GM18498 (cell line): Measurements from ENCODE around the gene CDK5RAP2.
A peak's percentile ranks its signal among the peaks of the same experiment; 100 is the strongest.
"Not testable (repeated sequence)": the region's sequence is repeated elsewhere in the genome, so short reads cannot be mapped to it uniquely, and the experiment has no call there.

ENCODE experiments used
- ATAC-seq: cut with Tn5 transposase; IDR thresholded peaks from one replicate; pipeline ENCODE4 v1.9.1; 2021; ENCODE audit warnings: mild to moderate bottlenecking, moderate library complexity; ENCODE audit not compliant: unreplicated experiment

The CDK5RAP2 gene

GRCh38 chr9:120545701-120546550, 34.0 kb downstream of the CDK5RAP2 start:
- ATAC-seq: no peak

DNA sequence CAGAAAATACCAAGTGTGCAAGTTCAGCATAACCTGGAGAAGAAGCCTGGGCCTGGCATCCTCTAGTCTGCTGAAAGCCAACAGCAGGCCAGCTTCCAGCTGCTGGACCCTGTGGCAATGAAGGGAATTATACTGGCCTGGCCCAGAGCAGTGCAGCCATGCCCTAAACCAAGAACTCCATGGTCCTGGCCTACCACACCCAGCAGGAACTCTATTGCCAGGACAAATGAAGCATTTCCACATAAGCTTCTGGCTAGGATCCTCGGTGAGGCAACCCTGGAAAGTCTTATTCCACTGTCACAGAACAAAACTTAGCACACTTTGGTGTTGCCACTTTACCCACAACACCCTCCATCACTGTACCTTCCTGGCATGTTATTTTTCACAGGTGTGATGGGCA, 35.5 kb downstream of the CDK5RAP2 start:
- no peak for ATAC-seq

- ATAC-seq: no peak
Observed at GRCh38 chr9:120542701-120543490, 37.1 kb downstream of the CDK5RAP2 start.

- no peak for ATAC-seq
Observed at GRCh38 chr9:120541921-120542320, 38.0 kb downstream of the CDK5RAP2 start.

DNA sequence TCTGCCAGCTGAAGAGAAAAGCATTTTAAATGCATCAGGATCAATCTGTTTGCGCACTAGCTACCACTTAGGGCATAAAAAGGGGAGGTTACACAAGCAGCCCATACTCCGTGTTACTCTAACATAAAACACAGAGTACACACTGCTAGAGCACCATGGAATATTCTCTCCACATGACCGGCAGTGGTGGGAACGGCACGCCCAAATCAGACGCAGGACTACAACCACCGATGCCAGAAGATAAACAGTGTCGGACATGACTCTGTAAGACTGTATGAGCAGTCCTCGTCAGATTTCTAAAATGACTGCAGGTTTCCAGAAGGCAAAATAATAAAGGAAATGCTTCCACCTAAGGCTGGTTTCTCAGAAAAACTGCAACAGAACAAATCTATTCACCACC, 40.0 kb downstream of the CDK5RAP2 start:
- no peak for ATAC-seq

DNA sequence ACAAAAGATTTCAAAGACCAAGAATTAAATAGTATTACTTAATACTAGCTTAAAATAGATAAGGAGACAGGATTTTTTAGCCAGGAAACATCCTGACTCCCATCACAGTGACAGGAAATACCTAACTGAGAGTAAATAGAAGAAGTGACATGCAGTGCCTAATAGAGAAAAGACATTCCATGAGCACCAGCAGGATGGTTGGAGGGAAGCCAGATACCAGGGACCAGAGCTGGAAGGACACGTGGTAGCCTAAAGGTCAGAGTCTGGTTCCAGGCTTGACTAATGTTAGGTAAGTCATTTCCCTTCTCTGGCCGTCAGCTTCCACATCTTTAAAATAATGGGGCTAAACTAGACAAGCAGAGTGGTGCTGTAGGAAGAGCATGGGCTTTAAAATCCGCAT, 41.6 kb downstream of the CDK5RAP2 start:
- ATAC-seq: no peak

DNA sequence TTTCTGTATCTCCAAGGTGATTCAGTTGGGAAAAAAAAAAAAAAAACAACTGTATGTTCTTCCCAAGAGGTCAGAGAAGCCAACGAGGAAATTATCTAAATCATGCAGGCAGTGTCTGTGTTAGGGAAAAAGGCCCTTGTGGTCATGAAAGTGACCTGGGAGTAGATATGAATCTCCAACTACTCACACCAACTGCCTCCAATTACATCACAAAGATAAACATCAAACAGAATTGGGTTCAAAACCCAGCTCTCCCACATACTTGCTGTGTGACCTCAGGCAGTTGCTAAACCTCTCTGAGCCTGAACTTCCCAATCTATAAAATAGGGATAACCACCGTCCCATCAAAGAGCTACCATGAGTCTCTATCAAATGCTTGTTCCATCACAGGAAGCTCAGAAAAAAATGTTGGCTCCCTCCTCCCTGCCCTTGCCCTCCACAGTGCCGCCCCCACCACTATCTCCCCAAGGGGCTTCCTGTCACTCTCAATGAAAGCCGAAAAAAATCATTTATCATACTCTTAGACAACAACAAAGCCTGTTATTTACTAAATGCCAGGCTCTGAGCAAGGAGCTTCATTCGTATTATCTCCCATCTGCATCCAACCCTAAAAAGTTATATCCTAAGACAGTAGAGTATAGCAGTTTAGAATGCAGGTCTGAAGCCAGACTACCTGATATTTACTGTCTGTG, 42.9 kb downstream of the CDK5RAP2 start:
- ATAC-seq: no peak

GRCh38 chr9:120536094-120536493, 43.9 kb downstream of the CDK5RAP2 start:
- no peak for ATAC-seq

DNA sequence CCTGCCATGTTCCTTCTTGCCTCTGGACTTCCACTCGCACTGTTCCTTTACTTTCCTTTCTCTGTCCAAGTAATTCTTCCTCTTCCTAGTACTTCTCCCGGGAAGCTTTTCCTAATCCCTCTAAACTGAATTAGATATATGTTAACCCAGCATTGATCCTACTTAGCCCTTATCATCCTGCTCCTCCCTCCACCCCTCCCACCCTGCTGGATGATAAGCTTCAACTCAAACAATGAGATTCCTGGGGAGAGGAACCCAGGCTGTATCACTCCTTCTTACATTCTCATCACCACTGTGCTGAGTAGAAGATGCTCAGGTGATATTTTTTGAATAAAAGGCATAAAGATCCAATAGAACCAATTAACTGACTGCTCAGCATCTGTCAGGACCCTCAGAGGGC, 45.7 kb downstream of the CDK5RAP2 start:
- no peak for ATAC-seq

- no peak for ATAC-seq
Observed at GRCh38 chr9:120532891-120533290, 47.1 kb downstream of the CDK5RAP2 start.

DNA sequence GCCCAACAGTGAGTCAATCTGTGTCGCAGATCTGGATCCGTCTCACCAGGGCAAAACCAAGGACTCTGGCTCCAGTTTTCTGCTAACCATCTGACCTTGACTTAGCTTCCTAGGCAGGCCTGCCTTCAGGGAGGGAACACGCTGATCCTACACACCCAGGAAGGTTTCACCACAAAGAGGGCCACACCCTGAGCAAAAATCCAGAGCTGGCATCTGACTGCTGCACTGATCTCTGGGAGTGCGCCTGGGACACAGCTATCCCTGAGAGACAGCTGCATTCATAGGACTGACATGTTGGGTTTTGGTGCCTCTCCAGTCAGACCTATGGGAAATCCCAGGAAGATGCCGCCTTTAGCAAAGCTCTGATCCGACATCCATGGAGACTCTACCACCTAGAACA, 47.5 kb downstream of the CDK5RAP2 start:
- ATAC-seq: no peak

DNA sequence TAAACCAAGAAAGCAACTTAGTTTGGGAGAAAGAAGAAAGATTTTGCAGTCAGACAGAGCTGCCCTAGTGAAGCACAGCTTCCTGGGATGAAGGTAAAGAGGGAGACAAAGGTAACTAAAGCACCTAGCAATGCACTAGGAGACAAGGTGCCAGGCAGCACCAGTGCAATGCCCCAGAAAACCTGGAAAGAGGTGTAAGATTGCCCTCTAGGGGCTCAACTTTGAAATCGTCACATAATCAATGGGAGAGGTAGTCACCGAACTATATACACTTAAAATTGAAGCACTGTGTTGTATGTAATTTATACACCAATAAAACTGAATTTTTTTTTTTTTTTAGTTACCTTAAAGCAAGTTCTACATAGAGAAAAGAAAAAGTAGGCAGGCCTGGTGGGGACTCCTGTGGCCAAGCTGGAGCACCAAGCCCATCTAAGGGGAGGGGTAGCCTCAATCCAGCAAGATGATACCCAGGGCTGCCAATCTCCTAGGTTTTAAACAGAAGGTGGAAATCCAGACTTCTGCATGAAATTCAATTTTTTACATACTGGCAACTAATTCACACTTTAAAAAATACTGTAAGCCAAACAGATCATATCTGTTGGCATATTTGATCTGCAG, 48.2 kb downstream of the CDK5RAP2 start:
- ATAC-seq: peak; percentile 44

DNA sequence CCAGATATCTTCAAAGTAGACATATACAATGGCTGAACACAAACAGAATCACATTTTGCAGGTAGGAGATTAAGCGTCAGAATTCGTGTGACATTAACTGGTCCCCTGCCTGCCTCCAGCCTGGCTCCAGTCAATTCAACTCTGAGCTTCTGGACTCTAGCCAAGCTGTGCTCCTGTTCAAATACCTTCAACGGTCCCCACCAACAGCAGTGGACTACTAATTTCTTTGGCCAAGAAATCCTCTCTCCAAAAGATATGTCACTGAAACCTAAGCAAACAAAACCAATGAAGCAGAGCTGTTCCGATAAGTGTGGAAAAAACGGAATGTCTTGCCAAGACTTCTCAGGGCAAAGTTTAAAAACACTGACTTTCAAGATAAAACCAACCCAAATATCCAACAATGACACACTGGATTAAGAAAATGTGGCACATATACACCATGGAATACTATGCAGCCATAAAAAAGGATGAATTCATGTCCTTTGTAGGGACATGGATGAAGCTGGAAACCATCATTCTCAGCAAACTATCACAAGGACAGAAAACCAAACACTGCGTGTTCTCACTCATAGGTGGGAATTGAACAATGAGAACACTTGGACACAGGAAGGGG, 49.6 kb downstream of the CDK5RAP2 start:
- ATAC-seq: not testable (repeated sequence)

GRCh38 chr9:120528829-120529228, 51.1 kb downstream of the CDK5RAP2 start:
- ATAC-seq: no peak

GRCh38 chr9:120528327-120528726, 51.6 kb downstream of the CDK5RAP2 start:
- ATAC-seq: no peak

DNA sequence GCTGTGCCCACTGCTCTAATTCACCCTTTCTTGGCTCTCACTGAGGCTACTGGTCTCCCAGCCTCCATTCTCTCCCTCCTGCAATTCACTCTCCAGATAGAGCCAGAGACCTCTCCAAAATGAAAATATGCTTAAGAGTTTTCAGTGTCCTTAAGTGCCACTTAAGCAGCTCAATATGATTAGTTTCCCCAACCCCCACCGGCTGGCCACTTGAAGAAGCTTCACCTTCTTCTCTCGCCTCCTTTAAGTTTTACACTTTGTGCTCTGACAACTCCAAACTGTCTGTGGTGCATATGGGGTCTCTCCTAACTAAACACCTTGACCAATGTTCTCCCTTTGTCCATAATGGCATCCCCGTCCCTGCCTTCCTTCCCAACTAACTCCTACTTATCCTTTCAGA, 53.4 kb downstream of the CDK5RAP2 start:
- ATAC-seq: no peak

GRCh38 chr9:120524863-120525262, 55.1 kb downstream of the CDK5RAP2 start:
- no peak for ATAC-seq

DNA sequence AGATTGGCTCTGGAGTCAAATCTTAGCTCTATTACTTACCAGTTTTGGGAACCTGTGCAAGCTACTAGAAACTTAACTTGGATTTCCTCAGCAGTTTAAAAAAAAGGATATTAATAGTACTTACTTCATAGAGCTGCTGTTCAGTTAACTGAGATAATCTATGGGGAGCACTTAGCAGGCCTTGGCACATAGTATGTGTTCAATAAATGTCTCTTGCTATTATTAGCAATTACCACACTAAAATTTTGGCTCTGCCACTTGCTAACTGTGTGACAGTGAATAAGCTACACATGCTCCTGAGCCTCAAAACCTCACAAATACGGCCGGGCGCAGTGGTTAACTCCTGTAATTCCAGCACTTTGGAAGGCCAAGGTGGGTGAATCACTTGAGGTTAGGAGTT, 55.9 kb downstream of the CDK5RAP2 start:
- ATAC-seq: no peak

GRCh38 chr9:120522558-120522957, 57.4 kb downstream of the CDK5RAP2 start:
- ATAC-seq: no peak

DNA sequence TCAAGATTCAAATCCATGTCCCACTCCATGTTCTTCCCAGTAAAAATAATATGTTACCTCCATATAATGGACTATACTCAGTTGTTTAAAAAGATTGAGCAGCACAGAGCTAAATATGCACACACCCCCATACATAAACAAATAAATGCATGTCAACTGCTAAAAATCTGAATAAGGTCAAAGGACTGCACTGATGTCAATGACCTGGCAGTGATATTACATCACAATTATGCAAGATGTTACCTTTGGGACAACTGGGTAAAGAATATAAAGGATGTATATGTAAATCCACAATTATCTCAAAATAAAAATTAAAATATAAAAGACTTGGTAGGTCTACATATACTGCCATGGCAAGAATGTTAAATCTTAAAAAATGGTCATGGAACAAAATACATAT, 57.9 kb downstream of the CDK5RAP2 start:
- no peak for ATAC-seq

DNA sequence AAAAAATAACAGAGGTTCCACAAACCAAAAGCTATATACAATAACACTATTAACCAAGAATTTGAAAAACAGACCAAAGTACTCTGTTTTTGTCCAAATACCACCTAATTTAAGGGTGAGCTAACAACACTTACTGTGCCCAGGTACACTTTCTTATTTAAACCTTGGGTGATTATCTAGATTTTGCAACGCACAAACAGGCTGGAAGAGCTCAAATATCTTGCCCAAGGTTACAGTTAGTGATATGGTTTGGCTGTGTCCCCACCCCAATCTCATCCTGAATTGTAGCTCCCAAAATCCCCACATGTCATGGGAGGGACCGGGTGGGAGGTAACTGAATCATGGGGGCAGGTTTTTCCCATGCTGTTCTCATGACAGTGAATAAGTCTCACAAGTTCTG, 58.9 kb downstream of the CDK5RAP2 start:
- no peak for ATAC-seq
